ENCODE results near the gene KRTAP10-11. TPM values are rescaled to one million over a fixed set of nuclear protein-coding genes. Genes with fewer than 3 reads are reported as not detected.

Gene KRTAP10-11
- total RNA-seq, 4 donors from 2014 or later: not detected

DNA sequence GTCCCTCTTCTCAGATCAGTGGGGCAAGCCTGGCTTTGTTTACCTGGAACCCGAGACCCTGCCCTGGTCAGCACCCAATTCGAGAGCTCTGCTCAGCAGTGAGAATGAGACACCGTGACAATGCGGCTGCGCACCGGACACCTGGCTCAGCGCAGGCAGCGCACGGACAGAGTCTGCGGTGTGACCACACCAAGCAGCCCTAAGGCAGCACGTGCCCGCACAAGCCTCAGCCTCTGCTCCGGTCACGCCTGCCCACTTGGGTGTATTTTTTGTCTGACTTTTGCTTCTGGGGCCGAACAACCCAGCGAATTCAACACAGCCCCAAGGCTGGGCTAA is 29.7 kb upstream of the KRTAP10-11 start:
- no peak for DNase-seq
- Histone ChIP-seq H3K4me1 (no peaks in the 10 kb centered on the region), H3K27me3 (no peaks in the 10 kb centered on the region), H3K36me3 (no peaks in the 10 kb centered on the region), H3K27ac (no peak overlapping the region), H3K9me3 (no peaks in the 10 kb centered on the region), H3K4me3 (replicated peaks in 1 of 3) (no peak overlapping the region)
- WGBS, 2 donors: 85 to 88% methylated on average over 16 of the region's 16 CpGs
- TF ChIP-seq POLR2A (IDR thresholded peaks at IDR 0.05): no peak
- TF ChIP-seq, protein P1, sequence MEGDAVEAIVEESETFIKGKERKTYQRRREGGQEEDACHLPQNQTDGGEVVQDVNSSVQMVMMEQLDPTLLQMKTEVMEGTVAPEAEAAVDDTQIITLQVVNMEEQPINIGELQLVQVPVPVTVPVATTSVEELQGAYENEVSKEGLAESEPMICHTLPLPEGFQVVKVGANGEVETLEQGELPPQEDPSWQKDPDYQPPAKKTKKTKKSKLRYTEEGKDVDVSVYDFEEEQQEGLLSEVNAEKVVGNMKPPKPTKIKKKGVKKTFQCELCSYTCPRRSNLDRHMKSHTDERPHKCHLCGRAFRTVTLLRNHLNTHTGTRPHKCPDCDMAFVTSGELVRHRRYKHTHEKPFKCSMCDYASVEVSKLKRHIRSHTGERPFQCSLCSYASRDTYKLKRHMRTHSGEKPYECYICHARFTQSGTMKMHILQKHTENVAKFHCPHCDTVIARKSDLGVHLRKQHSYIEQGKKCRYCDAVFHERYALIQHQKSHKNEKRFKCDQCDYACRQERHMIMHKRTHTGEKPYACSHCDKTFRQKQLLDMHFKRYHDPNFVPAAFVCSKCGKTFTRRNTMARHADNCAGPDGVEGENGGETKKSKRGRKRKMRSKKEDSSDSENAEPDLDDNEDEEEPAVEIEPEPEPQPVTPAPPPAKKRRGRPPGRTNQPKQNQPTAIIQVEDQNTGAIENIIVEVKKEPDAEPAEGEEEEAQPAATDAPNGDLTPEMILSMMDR (IDR thresholded peaks at IDR 0.05): no peak
- intact Hi-C loops (cut with DNase I): no loop called here

DNA sequence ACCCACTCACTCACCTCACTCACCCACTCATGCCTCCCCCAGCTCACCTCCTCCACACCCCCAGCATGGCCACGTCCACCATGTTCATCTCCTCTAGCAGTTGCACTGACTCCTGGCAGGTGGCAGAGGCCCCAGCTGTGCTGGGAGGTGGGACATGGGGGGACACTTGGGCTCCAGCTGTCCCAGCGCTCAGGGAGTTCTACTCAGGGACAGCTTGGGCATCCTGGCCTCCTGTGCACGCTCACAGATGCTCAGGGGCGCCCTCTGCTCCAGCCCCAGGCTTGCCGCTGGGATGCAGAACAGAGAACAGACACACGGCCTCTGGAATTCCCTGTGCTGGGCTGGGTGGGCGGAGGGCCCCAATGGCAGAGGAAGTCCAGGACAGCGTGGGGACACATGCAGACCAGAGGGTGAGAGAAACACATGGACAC is 29.1 kb upstream of the KRTAP10-11 start:
- 71 to 79% methylated on average over 6 to 7 of the region's 8 CpGs for WGBS, 2 donors
- H3K9me3 ChIP-seq: no peaks in the 10 kb centered on the region
- no peak overlapping the region for H3K27ac ChIP-seq
- no peaks in the 10 kb centered on the region for H3K36me3 ChIP-seq
- H3K27me3 ChIP-seq: no peaks in the 10 kb centered on the region
- DNase-seq: no peak
- H3K4me1 ChIP-seq: no peaks in the 10 kb centered on the region
- no peak overlapping the region for H3K4me3 ChIP-seq (replicated peaks in 1 of 3)
- TF ChIP-seq, protein P1 (IDR thresholded peaks at IDR 0.05): no peak
- TF ChIP-seq POLR2A (IDR thresholded peaks at IDR 0.05): no peak
- intact Hi-C loops (cut with DNase I): no loop called here

DNA sequence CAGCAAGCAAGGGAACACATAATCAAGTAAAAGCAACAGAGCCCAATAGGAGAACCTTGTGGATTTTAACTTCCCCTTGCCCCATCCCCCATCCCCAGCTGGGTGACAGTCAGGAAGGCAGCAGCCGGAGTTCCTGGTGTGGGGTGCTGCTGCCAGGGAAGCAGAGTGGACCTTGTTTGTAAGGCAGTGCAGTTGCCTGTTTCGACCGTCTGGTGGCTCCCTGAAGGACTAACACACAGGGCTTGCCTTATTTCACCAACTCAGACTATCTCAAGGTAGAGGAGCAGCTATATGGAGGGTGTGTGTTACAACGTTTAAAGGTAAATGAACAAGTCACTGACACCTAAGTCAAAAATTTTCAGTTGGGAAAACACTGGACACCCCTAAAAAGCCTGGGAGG is 27.7 kb upstream of the KRTAP10-11 start:
- no peaks in the 10 kb centered on the region for H3K4me1 ChIP-seq
- no peaks in the 10 kb centered on the region for H3K36me3 ChIP-seq
- TF ChIP-seq POLR2A (IDR thresholded peaks at IDR 0.05): no peak
- TF ChIP-seq, protein P1 (IDR thresholded peaks at IDR 0.05): peak in 1 of 6 experiments; percentile 19
- no peak for DNase-seq
- WGBS, 2 donors: 41 to 46% methylated on average over 4 of the region's 4 CpGs
- H3K27ac ChIP-seq: no peak overlapping the region
- no peaks in the 10 kb centered on the region for H3K27me3 ChIP-seq
- no peaks in the 10 kb centered on the region for H3K9me3 ChIP-seq
- H3K4me3 ChIP-seq (replicated peaks in 1 of 3): no peak overlapping the region
- intact Hi-C loops (cut with DNase I): no loop called here

DNA sequence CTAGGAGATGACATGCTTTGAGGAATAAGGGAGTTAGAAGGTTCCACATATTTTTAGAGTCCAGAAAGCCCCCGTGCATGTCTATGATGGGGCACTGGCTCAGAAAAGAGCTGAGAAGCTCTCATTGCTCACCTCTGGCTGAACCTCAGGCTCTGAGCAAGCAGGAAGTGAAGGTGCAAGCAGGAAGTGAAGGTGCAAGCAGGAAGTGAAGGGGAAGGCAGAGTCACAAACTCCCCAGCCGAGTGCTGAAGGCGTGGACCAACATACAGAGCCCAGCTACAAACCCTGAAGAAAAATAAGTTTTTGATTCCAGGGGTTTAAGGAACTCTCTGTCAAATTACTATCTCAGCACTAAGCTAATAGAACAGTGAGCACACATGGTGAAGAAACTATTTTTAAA is 27.3 kb upstream of the KRTAP10-11 start:
- Histone ChIP-seq H3K4me3 (replicated peaks in 1 of 3) (no peak overlapping the region), H3K27me3 (no peaks in the 10 kb centered on the region), H3K27ac (no peak overlapping the region), H3K9me3 (no peaks in the 10 kb centered on the region), H3K36me3 (no peaks in the 10 kb centered on the region), H3K4me1 (no peaks in the 10 kb centered on the region)
- 72 to 76% methylated on average over 3 of the region's 3 CpGs for WGBS, 2 donors
- no peak for DNase-seq
- intact Hi-C loops (cut with DNase I): no loop called here
- TF ChIP-seq, protein P1 (IDR thresholded peaks at IDR 0.05): no peak
- TF ChIP-seq POLR2A (IDR thresholded peaks at IDR 0.05): no peak

DNA sequence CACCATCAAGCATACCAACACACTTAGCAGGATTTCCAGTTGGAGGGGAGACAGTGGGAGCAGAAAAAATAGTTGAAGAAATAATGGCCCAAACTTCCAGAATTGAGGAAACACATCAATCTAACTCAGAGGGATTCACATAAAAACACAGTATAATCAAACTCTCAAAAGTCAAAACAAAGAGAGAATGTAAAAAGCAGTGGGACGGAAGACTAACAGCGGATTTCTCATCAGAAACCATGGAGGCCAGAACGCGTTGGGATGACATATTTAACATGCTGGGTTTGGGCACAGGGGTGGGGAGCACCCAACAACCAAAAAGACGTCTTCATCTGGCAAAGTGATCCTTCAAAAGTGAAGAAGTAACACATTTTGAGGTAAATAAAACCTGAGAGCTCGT is 26.3 kb upstream of the KRTAP10-11 start:
- Histone ChIP-seq H3K4me3 (replicated peaks in 1 of 3) (no peak overlapping the region), H3K9me3 (no peaks in the 10 kb centered on the region), H3K36me3 (no peaks in the 10 kb centered on the region), H3K27me3 (no peaks in the 10 kb centered on the region), H3K27ac (no peak overlapping the region), H3K4me1 (no peaks in the 10 kb centered on the region)
- WGBS, 2 donors: 88 to 91% methylated on average over 6 of the region's 6 CpGs
- TF ChIP-seq, protein P1 (IDR thresholded peaks at IDR 0.05): no peak
- TF ChIP-seq POLR2A (IDR thresholded peaks at IDR 0.05): no peak
- DNase-seq: no peak
- intact Hi-C loops (cut with DNase I): no loop called here
